ENCODE measurements around the gene OR4L1. TPM values are rescaled to one million over a fixed set of nuclear protein-coding genes. Genes with fewer than 3 reads are reported as not detected.
"Not testable (repeated sequence)": the region's sequence is repeated elsewhere in the genome, so short reads cannot be mapped to it uniquely, and the experiment has no call there.

The OR4L1 gene
- polyA plus RNA-seq (2013, experiment 1 of 2; ENCODE audit: insufficient read length) = not detected
- not detected for polyA plus RNA-seq (2013, experiment 2 of 2; ENCODE audit: insufficient read length)

- DNase-seq = no peak
Measured at GRCh38 chr14:20059745-20060144, at the start of gene OR4L1. TSS of gene OR4L1 (plus strand) at chr14:20060045. CDS start at chr14:20060045, 0 bp downstream.

GRCh38 chr14:20019257-20019865, 40.5 kb upstream of the OR4L1 start, which contains the start of gene OR4K14:
TSS of gene OR4K14 (minus strand) at chr14:20019307. CDS start at chr14:20015193, 4,114 bp downstream.
- no peak for DNase-seq

DNA sequence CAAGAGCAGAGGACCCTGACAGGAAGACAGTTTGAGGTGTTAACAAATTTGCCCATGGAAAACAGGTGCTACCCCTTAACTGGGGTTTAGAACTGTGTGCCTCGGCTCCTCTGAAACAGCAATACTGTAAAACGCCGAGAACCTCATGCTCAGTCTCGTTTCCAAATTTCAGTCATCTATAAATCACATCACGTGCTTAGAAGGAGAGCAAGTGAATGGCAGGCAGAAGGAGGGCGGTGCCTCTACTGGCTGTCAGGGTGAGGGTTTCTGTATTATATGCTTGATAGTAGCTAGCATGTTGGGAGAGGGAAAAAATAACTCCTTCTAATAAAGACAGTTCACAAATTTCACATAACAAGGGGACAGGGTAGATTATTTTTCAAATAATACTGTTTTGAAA, 28.8 kb upstream of the OR4L1 start:
- no peak for DNase-seq

DNA sequence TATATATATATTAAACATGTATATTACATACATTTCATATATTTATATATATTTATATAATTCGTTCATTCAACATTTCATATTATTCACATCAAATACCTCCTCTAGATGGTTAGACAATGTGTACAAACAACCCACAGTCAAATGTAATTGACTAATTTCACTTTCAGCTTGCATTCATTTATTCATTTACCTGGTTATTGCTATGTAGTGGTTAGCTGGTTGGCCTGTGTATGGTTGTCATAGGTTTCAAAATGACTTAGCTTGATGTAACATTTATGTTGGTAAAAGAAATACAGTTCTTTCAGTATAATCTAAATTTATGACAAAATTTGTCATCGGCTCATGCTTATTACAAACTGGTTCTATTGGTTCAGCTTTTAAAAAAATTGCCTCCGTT, 24.4 kb upstream of the OR4L1 start:
- no peak for DNase-seq

DNA sequence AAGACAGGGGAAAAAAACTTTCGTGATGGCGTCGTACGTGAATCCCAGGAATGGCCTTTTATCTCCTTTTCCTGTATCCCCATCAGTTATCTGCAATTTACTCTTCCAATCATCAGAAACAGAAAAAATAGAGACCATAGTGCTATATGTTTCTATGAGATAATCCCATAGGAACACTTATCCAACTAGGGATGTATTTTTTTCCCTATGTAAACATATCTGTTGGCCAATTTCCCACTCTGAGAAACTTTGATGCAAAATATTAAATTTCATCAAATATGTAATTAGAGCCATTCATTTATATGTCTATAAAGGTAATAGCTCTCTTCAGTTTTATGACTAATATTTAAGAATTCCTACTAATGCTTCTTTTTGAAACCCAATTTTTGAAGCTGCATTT, 23.9 kb upstream of the OR4L1 start, which contains the start of gene OR4K13:
Gene OR4K13, minus strand, starts transcription at position 101 of the 400 bp plus-strand sequence. CDS start 1,280 bp downstream, outside the sequence.
- DNase-seq = no peak

- DNase-seq = no peak
Measured at GRCh38 chr14:20044243-20044642, 15.6 kb upstream of the OR4L1 start.

DNA sequence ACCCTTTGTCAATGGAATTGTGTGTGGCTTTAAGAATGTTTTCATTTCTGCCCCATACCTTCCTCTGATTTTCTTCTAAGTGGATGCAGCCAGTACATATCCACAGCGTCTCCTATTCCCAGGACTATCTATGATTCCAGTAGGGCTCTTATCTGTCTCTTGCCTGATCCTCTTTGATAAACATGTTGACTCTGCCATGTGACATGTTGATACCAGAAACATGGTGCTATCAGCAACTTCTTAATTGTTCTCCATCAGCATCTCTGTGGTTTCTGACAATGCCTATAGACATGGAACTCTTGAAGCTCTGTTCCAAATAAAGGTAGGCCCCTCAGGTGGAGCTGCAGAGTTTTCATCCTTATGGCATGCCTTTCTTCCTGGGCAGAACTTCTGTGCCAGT, 11.6 kb upstream of the OR4L1 start:
- no peak for DNase-seq

DNA sequence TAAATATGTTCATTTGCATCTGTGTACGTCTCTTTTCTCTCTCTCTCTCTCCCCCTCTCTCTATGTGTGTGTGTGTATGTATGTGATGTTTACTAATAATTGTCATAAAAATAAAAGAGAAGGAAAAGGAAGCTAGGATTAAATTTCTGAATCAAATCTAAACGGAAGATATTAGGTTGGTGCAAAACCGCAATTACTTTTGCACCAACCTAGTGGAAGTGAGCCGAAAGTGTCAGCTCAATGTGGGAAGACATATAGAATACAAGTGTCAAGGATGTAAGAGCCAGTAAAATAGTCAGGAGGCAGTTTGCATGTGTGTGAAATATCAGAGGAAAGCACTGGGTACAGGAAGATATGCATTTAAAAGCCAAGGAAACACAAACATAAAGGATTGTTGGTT, 32.2 kb downstream of the OR4L1 start:
- DNase-seq = no peak

- DNase-seq = no peak
Measured at GRCh38 chr14:20093442-20093841, 33.6 kb downstream of the OR4L1 start.

- DNase-seq = not testable (repeated sequence)
Measured at GRCh38 chr14:20098926-20099770, 39.3 kb downstream of the OR4L1 start.

GRCh38 chr14:20110438-20110837, 50.6 kb downstream of the OR4L1 start, which contains the start of gene OR4K17:
TSS of gene OR4K17 (plus strand) at chr14:20110739. CDS start at chr14:20117500, 6,761 bp downstream.
- no peak for DNase-seq

All from fibroblast of skin of scalp (primary cell).